ENCODE results near the gene FAM193A. TPM values are rescaled to one million over a fixed set of nuclear protein-coding genes. Genes with fewer than 3 reads are reported as not detected.
"Not testable (repeated sequence)": the region's sequence is repeated elsewhere in the genome, so short reads cannot be mapped to it uniquely, and the experiment has no call there.

FAM193A gene
- total and polyA plus RNA-seq, 9 donors, result 12.9 to 24.2 (median 19.7) TPM

DNA sequence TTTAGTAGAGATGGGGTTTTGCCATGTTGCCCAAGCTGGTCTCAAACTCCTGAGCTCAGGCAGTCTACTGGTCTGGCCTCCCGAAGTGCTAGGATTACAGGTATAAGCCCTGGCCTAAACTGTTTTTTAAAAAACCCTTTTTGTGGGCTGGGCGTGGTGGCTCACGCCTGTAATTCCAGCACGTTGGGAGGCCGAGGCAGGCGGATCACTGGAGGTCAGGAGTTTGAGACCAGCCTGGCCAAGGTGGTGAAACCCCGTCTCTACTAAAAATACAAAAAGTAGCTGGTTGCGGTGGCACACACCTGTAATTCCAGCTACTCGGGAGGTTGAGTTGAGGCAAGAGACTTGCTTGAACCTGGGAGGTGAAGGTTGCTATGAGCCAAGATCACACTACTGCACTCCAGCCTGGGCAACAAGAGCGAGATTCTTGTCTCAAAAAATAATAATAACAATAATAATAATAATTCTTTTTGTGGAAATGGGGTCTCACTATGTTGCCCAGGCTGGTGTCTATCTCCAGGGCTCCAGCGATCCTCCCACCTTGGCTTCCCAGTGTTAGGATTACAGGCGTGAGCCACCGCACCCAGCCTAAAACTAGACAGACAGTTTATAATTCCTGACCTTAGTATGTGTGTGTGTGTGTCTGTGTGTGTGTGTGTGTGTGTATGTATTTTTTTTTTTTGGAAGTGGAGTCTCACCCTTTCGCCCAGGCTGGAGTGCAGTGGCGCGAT, 10.7 kb downstream of the FAM193A start:
- WGBS (ENCODE audit: insufficient coverage), result 89% methylated on average over 6 of the region's 16 CpGs
- not testable (repeated sequence) for H3K27me3 ChIP-seq (ENCODE audit: control insufficient read depth, insufficient read depth, low read length); H3K27ac ChIP-seq (ENCODE audit: low read length); H3K4me1 ChIP-seq (ENCODE audit: control insufficient read depth, insufficient read depth, low read length); DNase-seq; H3K36me3 ChIP-seq (ENCODE audit: control insufficient read depth, insufficient read depth, low read length); H3K9me3 ChIP-seq (replicated peaks; ENCODE audit: control insufficient read depth, low read depth, low read length); H3K4me3 ChIP-seq (ENCODE audit: low read length)

DNA sequence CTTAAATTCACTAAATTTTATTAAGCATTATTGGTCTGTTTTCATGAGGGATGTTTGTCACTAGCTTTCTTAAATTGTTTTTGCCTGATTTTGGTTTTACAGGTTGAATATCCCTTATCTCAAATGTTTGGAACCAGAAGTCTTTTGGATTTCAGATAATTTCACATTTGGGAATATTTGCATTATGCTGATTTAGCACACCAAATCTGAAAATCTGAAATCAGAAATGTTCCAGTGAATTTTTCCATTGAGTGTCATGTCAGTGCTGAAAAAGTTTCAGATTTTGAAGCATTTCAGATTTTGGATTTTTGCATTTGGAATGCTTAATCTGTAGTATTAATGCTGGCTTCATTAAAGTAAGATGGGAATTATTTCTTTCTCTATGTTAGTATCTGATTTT, 14.7 kb downstream of the FAM193A start:
- DNase-seq, result no peak
- H3K4me1 ChIP-seq (ENCODE audit: control insufficient read depth, insufficient read depth, low read length), result no peaks in the 10 kb centered on the region

DNA sequence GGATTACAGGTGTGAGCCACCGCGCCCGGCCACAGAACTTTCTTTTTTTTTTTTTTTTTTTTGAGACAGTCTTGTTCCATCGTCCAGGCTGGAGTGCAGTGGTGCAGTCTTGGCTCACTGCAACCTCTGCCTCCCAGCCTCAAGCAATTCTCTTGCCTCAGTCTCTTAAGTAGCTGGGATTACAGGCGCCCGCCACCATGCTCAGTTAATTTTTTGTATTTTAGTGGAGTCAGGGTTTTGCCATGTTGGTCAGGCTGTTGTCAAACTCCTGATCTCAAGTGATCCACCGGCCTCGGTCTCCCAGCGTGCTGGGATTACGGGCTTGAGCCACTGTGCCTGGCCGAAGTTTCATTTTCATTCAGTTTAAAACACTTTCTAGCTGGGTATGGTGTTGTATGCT, 16.4 kb downstream of the FAM193A start:
- Histone ChIP-seq H3K4me1 (ENCODE audit: control insufficient read depth, insufficient read depth, low read length) (no peaks in the 10 kb centered on the region), H3K27ac (ENCODE audit: low read length) (no peak overlapping the region), H3K9me3 (replicated peaks; ENCODE audit: control insufficient read depth, low read depth, low read length) (no peaks in the 10 kb centered on the region), H3K4me3 (ENCODE audit: low read length) (no peak overlapping the region), H3K36me3 (ENCODE audit: control insufficient read depth, insufficient read depth, low read length) (no peaks in the 10 kb centered on the region), H3K27me3 (ENCODE audit: control insufficient read depth, insufficient read depth, low read length) (no peaks in the 10 kb centered on the region)
- WGBS (ENCODE audit: insufficient coverage), result 93% methylated on average over 3 of the region's 11 CpGs
- no peak for DNase-seq

More for the DNA sequence above, 14.7 kb downstream of the FAM193A start:
- Histone ChIP-seq H3K27ac (ENCODE audit: low read length) (no peak overlapping the region), H3K36me3 (ENCODE audit: control insufficient read depth, insufficient read depth, low read length) (no peaks in the 10 kb centered on the region), H3K9me3 (replicated peaks; ENCODE audit: control insufficient read depth, low read depth, low read length) (no peaks in the 10 kb centered on the region), H3K27me3 (ENCODE audit: control insufficient read depth, insufficient read depth, low read length) (no peaks in the 10 kb centered on the region), H3K4me3 (ENCODE audit: low read length) (no peak overlapping the region)

DNA sequence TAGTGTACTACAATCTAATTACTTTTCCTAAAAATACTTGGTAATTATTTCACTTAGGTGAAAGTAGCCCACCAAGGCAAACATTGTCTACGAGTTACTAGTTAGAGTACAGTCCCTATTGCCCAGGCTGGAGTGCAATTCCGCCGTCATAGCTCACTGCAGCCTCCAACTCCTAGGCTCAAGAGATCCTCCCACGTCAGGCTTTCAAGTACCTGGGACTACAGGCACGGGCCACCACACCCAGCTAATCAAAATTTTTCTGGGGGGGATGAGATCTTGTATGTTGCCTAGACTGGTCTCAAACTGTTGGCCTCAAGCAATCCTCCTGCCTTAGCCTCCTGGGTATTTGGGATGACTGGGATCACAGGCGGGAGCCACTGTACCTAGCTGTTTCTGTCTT, 21.9 kb downstream of the FAM193A start:
- Histone ChIP-seq H3K4me3 (ENCODE audit: low read length) (no peak overlapping the region), H3K9me3 (replicated peaks; ENCODE audit: control insufficient read depth, low read depth, low read length) (no peaks in the 10 kb centered on the region), H3K36me3 (ENCODE audit: control insufficient read depth, insufficient read depth, low read length) (peaks cover 9% of the 10 kb centered on the region), H3K27ac (ENCODE audit: low read length) (no peak overlapping the region), H3K27me3 (ENCODE audit: control insufficient read depth, insufficient read depth, low read length) (no peaks in the 10 kb centered on the region), H3K4me1 (ENCODE audit: control insufficient read depth, insufficient read depth, low read length) (no peaks in the 10 kb centered on the region)
- WGBS (ENCODE audit: insufficient coverage), result 93% methylated on average over 2 of the region's 6 CpGs
- DNase-seq, result no peak

DNA sequence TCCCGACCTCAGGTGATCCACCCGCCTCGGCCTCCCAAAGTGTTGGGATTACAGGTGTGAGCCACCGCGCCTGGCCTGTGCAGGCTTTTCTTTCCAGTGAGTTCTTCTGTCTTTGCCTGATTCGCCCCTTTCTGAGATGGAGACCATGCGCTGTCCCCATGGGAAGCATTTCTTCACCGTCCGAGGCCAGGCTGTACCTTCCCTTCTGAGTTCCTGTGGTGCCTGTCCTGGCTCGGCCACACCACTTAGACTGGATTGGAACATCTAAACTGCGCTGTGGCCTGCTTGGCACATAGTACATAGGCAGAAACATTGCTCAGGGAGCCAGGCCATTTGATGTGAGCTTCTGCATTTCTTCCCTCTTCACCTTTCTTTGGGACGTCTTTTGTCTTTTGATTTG, 23.7 kb downstream of the FAM193A start:
- Histone ChIP-seq H3K4me3 (ENCODE audit: low read length) (no peak overlapping the region), H3K27ac (ENCODE audit: low read length) (no peak overlapping the region), H3K27me3 (ENCODE audit: control insufficient read depth, insufficient read depth, low read length) (no peaks in the 10 kb centered on the region), H3K4me1 (ENCODE audit: control insufficient read depth, insufficient read depth, low read length) (no peaks in the 10 kb centered on the region), H3K36me3 (ENCODE audit: control insufficient read depth, insufficient read depth, low read length) (peaks cover 15% of the 10 kb centered on the region), H3K9me3 (replicated peaks; ENCODE audit: control insufficient read depth, low read depth, low read length) (no peaks in the 10 kb centered on the region)
- WGBS (ENCODE audit: insufficient coverage), result 90% methylated on average over 11 of the region's 12 CpGs
- no peak for DNase-seq

DNA sequence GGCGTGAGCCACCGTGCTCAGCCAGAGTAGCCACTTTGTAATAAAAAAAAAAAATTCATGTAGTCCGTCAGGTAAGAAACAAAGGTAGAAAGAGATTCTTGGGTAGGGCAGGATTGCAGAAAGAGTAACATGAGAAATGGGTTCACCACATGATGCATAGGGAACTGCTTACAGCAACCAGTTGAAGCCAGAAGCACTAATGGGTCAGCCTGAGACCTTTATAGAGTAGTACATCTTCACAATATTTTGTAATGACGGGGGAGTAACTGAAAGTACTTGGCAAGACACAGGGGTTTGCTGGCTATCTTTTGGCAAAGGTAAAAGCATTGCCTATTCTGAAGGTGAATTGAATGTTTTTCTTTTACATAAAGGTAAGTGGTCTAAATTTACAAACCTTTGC, 29.1 kb downstream of the FAM193A start:
- Histone ChIP-seq H3K27me3 (ENCODE audit: control insufficient read depth, insufficient read depth, low read length) (no peaks in the 10 kb centered on the region), H3K9me3 (replicated peaks; ENCODE audit: control insufficient read depth, low read depth, low read length) (no peaks in the 10 kb centered on the region), H3K27ac (ENCODE audit: low read length) (no peak overlapping the region), H3K4me3 (ENCODE audit: low read length) (no peak overlapping the region), H3K4me1 (ENCODE audit: control insufficient read depth, insufficient read depth, low read length) (peaks cover 2% of the 10 kb centered on the region), H3K36me3 (ENCODE audit: control insufficient read depth, insufficient read depth, low read length) (peaks cover 12% of the 10 kb centered on the region)
- DNase-seq, result no peak
- WGBS (ENCODE audit: insufficient coverage), result 97% methylated on average over 3 of the region's 4 CpGs

DNA sequence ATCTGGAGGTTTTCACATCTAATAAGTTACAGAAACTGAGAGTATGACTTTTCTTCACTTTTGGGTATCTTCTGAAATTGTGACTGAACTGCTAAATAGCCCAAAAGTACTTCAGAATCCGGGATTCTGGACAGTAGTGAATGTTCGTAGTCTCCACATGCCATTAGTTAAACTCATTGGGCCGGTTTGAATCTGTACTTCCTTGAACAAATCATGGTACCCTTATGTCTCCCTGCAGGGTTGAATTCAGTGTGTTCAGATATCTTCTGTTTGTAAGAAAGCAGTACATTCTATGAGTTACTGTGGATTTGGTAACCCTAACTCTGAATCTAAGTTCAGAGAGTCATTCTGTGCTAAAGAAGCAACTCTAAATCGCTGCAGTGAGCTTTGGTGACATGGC, 33.6 kb downstream of the FAM193A start:
- no peaks in the 10 kb centered on the region for H3K27me3 ChIP-seq (ENCODE audit: control insufficient read depth, insufficient read depth, low read length)
- H3K9me3 ChIP-seq (replicated peaks; ENCODE audit: control insufficient read depth, low read depth, low read length), result no peaks in the 10 kb centered on the region
- 100% methylated on average over 2 of the region's 4 CpGs for WGBS (ENCODE audit: insufficient coverage)
- peaks cover 13% of the 10 kb centered on the region for H3K4me1 ChIP-seq (ENCODE audit: control insufficient read depth, insufficient read depth, low read length)
- peaks cover 7% of the 10 kb centered on the region for H3K36me3 ChIP-seq (ENCODE audit: control insufficient read depth, insufficient read depth, low read length)
- no peak overlapping the region for H3K27ac ChIP-seq (ENCODE audit: low read length)
- H3K4me3 ChIP-seq (ENCODE audit: low read length), result no peak overlapping the region
- no peak for DNase-seq

DNA sequence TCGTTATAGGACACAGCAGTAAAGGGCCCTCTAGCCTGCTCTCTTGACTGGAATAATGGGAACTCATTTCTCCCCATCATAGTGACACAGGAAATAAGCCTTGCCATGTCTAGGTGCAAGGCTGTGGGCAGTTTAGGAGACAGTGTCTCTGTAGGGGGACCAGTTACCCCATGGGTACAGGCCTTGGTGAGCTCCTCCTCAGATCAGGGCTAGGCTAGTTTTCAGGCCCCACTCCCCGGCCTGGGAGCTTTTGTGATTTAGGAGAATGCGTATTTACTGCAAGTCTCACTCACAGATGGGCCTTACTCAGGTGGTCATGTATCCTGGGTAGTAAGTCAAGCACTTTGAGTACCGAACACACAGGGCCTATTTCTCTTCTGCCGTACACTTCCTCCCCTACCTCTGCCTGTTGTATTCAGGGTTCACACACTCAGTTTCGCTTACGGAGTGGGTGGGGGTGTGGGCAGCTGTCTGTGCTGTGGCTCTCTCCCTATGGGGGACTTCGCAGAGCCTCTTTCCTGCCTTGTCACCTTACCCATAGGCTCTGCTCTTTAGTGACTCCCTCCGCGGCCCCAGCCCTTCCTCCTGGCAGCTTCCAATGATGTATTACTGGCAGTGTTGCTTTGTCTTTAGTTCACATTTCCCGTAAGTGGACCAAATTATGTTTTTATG, 34.2 kb downstream of the FAM193A start:
- DNase-seq, result peak; percentile 46
- Histone ChIP-seq H3K27ac (ENCODE audit: low read length) (no peak overlapping the region), H3K4me1 (ENCODE audit: control insufficient read depth, insufficient read depth, low read length) (peaks cover 13% of the 10 kb centered on the region), H3K9me3 (replicated peaks; ENCODE audit: control insufficient read depth, low read depth, low read length) (no peaks in the 10 kb centered on the region), H3K27me3 (ENCODE audit: control insufficient read depth, insufficient read depth, low read length) (no peaks in the 10 kb centered on the region), H3K36me3 (ENCODE audit: control insufficient read depth, insufficient read depth, low read length) (peaks cover 8% of the 10 kb centered on the region), H3K4me3 (ENCODE audit: low read length) (no peak overlapping the region)
- WGBS (ENCODE audit: insufficient coverage), result 80% methylated on average over 1 of the region's 11 CpGs

DNA sequence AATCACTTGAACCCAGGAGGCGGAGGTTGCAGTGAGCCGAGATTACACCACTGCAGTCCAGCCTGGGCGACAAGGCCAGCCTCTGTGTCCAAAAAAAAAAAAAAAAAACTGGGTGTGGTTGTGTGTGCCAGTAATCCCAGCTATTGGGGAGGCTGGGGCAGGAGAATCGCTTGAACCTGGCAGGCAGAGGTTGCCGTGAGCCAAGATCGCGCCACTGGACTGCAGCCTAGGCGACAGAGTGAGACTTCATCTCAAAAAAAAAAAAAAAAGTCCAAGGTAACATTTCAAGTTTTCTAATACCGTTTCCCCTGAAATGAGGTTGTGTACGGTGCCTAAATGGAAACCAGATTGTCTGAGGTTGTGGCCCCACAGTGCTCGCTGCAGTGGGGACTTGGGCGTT, 35.6 kb downstream of the FAM193A start:
- 39% methylated on average over 3 of the region's 12 CpGs for WGBS (ENCODE audit: insufficient coverage)
- no peak overlapping the region for H3K27ac ChIP-seq (ENCODE audit: low read length)

DNA sequence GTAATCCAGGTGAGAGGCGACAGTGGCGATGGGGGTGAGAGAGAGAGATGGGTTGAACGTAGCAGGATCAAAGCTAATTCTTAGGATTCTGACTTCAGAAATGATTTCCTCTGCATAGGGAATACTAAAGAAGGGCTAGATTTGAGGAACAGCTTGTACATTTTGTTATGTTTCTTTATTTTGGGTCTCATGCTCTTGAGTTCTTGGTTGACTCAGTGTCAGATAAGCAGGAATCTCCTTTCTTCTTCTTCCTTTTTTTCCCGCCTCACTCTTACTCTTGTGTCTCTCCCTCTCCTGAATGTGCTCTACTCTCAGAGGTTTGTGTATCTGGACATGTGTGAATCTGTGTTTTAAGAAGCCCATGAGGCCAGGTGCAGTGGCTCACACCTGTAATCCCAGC, 36.4 kb downstream of the FAM193A start:
- Histone ChIP-seq H3K4me3 (ENCODE audit: low read length) (no peak overlapping the region), H3K27me3 (ENCODE audit: control insufficient read depth, insufficient read depth, low read length) (no peaks in the 10 kb centered on the region), H3K9me3 (replicated peaks; ENCODE audit: control insufficient read depth, low read depth, low read length) (no peaks in the 10 kb centered on the region), H3K27ac (ENCODE audit: low read length) (no peak overlapping the region), H3K4me1 (ENCODE audit: control insufficient read depth, insufficient read depth, low read length) (peaks cover 13% of the 10 kb centered on the region), H3K36me3 (ENCODE audit: control insufficient read depth, insufficient read depth, low read length) (peaks cover 8% of the 10 kb centered on the region)
- WGBS (ENCODE audit: insufficient coverage), result 67% methylated on average over 3 of the region's 4 CpGs
- no peak for DNase-seq

More for the DNA sequence above, 35.6 kb downstream of the FAM193A start:
- no peak overlapping the region for H3K4me3 ChIP-seq (ENCODE audit: low read length)
- H3K4me1 ChIP-seq (ENCODE audit: control insufficient read depth, insufficient read depth, low read length), result peaks cover 13% of the 10 kb centered on the region
- no peaks in the 10 kb centered on the region for H3K27me3 ChIP-seq (ENCODE audit: control insufficient read depth, insufficient read depth, low read length)
- DNase-seq, result no peak
- H3K36me3 ChIP-seq (ENCODE audit: control insufficient read depth, insufficient read depth, low read length), result peaks cover 8% of the 10 kb centered on the region
- H3K9me3 ChIP-seq (replicated peaks; ENCODE audit: control insufficient read depth, low read depth, low read length), result no peaks in the 10 kb centered on the region

Measured in muscle of leg (tissue), 11 donors.